HCT116 (cell line): ENCODE results near the gene DHRS9. TPM values are rescaled to one million over a fixed set of nuclear protein-coding genes. Genes with fewer than 3 reads are reported as not detected.

Source experiments
- ATAC-seq: fragments of 200-7000 bp; cut with Tn5 transposase; 2 replicates; pipeline ENCODE4 v1.9.1; 2020; ENCODE audit warnings: mild to moderate bottlenecking, moderate library complexity
- BruUV-seq: library from RNA; stranded (reverse); fragments of 400-500 nt; replicated peaks from 2 replicates; lab custom pipeline; 2021; lab: Mats Ljungman, UMichigan
- CTCF ChIA-PET: fragments of 300-600 bp; sonication (Branson Sonifier 250); formaldehyde crosslinking; loops from one replicate; lab custom pipeline; 2021; ENCODE audit warnings: antibody characterized with exemption; lab: Charles Lee
- POLR2A ChIA-PET: fragments of 300-600, 350-600 bp; sonication (Branson Sonifier 250); formaldehyde crosslinking; loops from one replicate; lab custom pipeline; 2021; ENCODE audit warnings: antibody characterized with exemption; lab: Charles Lee
- RAD21 ChIA-PET, 2 experiments: fragments of 300-600 bp; sonication (Branson Sonifier 250); formaldehyde crosslinking; loops; one replicate each; lab custom pipeline; 2023; ENCODE audit warnings: low total read pairs in 2 of 2; ENCODE audit not compliant: uncharacterized antibody in 2 of 2, unreplicated experiment in 2 of 2, low non-redundant PET in 1 of 2; lab: Charles Lee
- DNase-seq: peaks from one replicate; pipeline ENCODE4 v3.0.0-alpha.2; 2010; ENCODE audit warnings: low read depth, low spot score
- H2AFZ ChIP-seq: fragments of 200-600 bp; shearing (Covaris generic), sonication (generic); 2 replicates; pipeline ENCODE4 v1.6.1; 2017; ENCODE audit warnings: low read depth, mixed run types, mixed read lengths, antibody characterized with exemption, low read length; ENCODE audit not compliant: poor library complexity, severe bottlenecking
- H3K27ac ChIP-seq: 2 replicates; pipeline ENCODE4 v1.5.1; 2012; ENCODE audit warnings: low read depth, low read length
- H3K27me3 ChIP-seq: fragments of 200-600 bp; sonication (generic); 2 replicates; pipeline ENCODE4 v1.6.1; 2016; ENCODE audit warnings: mixed run types, low read length, mixed read lengths; ENCODE audit not compliant: insufficient read depth
- H3K36me3 ChIP-seq, 2 experiments: fragments of 200-500 bp in 1 of 2; fragments of 200-600 bp in 1 of 2; sonication (Bioruptor generic) in 1 of 2; sonication (generic) in 1 of 2; 2 replicates each; pipeline versions ENCODE4 v1.5.1 to v1.6.1; 2014 to 2016; ENCODE audit warnings: low read length in 2 of 2, inconsistent platforms in 1 of 2, mixed read lengths in 1 of 2, mixed run types in 1 of 2; ENCODE audit not compliant: insufficient read depth in 2 of 2, control insufficient read depth in 1 of 2
- H3K4me1 ChIP-seq, 2 experiments: fragments of 200-600 bp in 1 of 2; sonication (generic) in 1 of 2; 2 replicates each; pipeline versions ENCODE4 v1.5.1 to v1.6.1; 2012 to 2017; ENCODE audit warnings: low read length in 2 of 2, inconsistent platforms in 1 of 2, mild to moderate bottlenecking in 1 of 2, mixed read lengths in 1 of 2, mixed run types in 1 of 2, moderate library complexity in 1 of 2; ENCODE audit not compliant: insufficient read depth in 2 of 2, control insufficient read depth in 1 of 2
- H3K4me2 ChIP-seq: fragments of 200-600 bp; sonication (generic); 2 replicates; pipeline ENCODE4 v1.6.1; 2017; ENCODE audit warnings: mixed run types, low read length, mixed read lengths
- H3K4me3 ChIP-seq, 2 experiments: fragments of 200-600 bp in 1 of 2; sonication (generic) in 1 of 2; replicated peaks in 1 of 2; 2 replicates each; pipeline ENCODE4 v1.5.1; 2011 to 2016; ENCODE audit warnings: low read length in 2 of 2, control low read depth in 1 of 2, low read depth in 1 of 2, mild to moderate bottlenecking in 1 of 2, mixed read lengths in 1 of 2, mixed run types in 1 of 2
- H3K79me2 ChIP-seq: fragments of 200-600 bp; sonication (generic); 2 replicates; pipeline ENCODE4 v1.6.1; 2017; ENCODE audit warnings: mild to moderate bottlenecking, mixed run types, low read length, moderate library complexity, mixed read lengths; ENCODE audit not compliant: insufficient read depth
- H3K9ac ChIP-seq: fragments of 200-600 bp; sonication (generic); 2 replicates; pipeline ENCODE4 v1.6.1; 2016; ENCODE audit warnings: low read length, mixed read lengths
- H3K9me2 ChIP-seq: fragments of 200-600 bp; sonication (generic), shearing (Covaris generic); 2 replicates; pipeline ENCODE4 v1.6.1; 2017; ENCODE audit warnings: mixed run types, mild to moderate bottlenecking, moderate library complexity; ENCODE audit not compliant: insufficient read depth
- H3K9me3 ChIP-seq, 2 experiments: fragments of 200-500 bp in 1 of 2; fragments of 200-600 bp in 1 of 2; sonication (Bioruptor generic) in 1 of 2; sonication (generic) in 1 of 2; 2 replicates each; pipeline ENCODE4 v1.6.1; 2014 to 2017; ENCODE audit warnings: low read length in 2 of 2, mixed read lengths in 2 of 2, inconsistent platforms in 1 of 2, low read depth in 1 of 2, mild to moderate bottlenecking in 1 of 2, mixed run types in 1 of 2, moderate library complexity in 1 of 2; ENCODE audit not compliant: control insufficient read depth in 1 of 2, insufficient read depth in 1 of 2
- H4K20me1 ChIP-seq: fragments of 200-600 bp; sonication (generic), shearing (Covaris generic); 2 replicates; pipeline ENCODE4 v1.6.1; 2017; ENCODE audit warnings: mixed run types, mild to moderate bottlenecking, moderate library complexity; ENCODE audit not compliant: insufficient read depth
- CEBPB ChIP-seq: IDR thresholded peaks from 2 replicates; pipeline ENCODE4 v1.6.1; 2012; ENCODE audit warnings: low read depth
- EGR1 ChIP-seq: IDR thresholded peaks from 2 replicates; pipeline ENCODE4 v1.6.1; 2012; ENCODE audit warnings: low read depth
- ELF1 ChIP-seq: IDR thresholded peaks from 2 replicates; pipeline ENCODE4 v1.6.1; 2012; ENCODE audit warnings: low read depth, borderline replicate concordance
- EZH2 ChIP-seq: fragments of 200-600 bp; sonication (generic); IDR thresholded peaks from 2 replicates; pipeline ENCODE4 v1.6.1; 2017; ENCODE audit warnings: antibody characterized with exemption, mixed run types
- EZH2phosphoT487 ChIP-seq: fragments of 200-600 bp; IDR thresholded peaks from 2 replicates; pipeline ENCODE4 v1.6.1; 2018; ENCODE audit warnings: antibody characterized with exemption, borderline replicate concordance
- FOSL1 ChIP-seq: IDR thresholded peaks from 2 replicates; pipeline ENCODE4 v1.6.1; 2012; ENCODE audit warnings: low read depth
- POLR2A ChIP-seq: IDR thresholded peaks from 2 replicates; pipeline ENCODE4 v1.7.0; 2011; ENCODE audit warnings: borderline replicate concordance; ENCODE audit not compliant: insufficient read depth, insufficient read length; ENCODE audit errors: extremely low read depth
- POLR2AphosphoS5 ChIP-seq: IDR thresholded peaks from 2 replicates; pipeline ENCODE4 v1.6.1; 2011; ENCODE audit warnings: mild to moderate bottlenecking, low read depth, low read length, moderate library complexity
- SP1 ChIP-seq: IDR thresholded peaks from 2 replicates; pipeline ENCODE4 v1.6.1; 2012; ENCODE audit warnings: low read depth
- SRF ChIP-seq: IDR thresholded peaks from 2 replicates; pipeline ENCODE4 v1.6.1; 2012; ENCODE audit warnings: low read depth
- TCF7L2 ChIP-seq: IDR thresholded peaks from 2 replicates; pipeline ENCODE4 v1.7.0; 2011; ENCODE audit warnings: borderline replicate concordance, inconsistent platforms; ENCODE audit not compliant: insufficient read depth, insufficient read length; ENCODE audit errors: extremely low read depth
- YY1 ChIP-seq: IDR thresholded peaks from 2 replicates; pipeline ENCODE4 v1.6.1; 2011; ENCODE audit warnings: low read length, low read depth, moderate library complexity, mild to moderate bottlenecking; ENCODE audit not compliant: insufficient replicate concordance; ENCODE audit errors: extremely low read depth
- ZFX ChIP-seq: fragments of 450-650 bp; IDR thresholded peaks from 2 replicates; pipeline ENCODE4 v1.6.1; 2017
- intact Hi-C: fragments of 100-400 bp; cut with micrococcal nuclease; formaldehyde crosslinking; loops from 2 replicates; pipeline ENCODE4 v1.10.0; 2022
- total RNA-seq: library from RNA; stranded (reverse); gene quantifications from one replicate; pipeline ENCODE4 v1.2.1, GENCODE V29; 2021; ENCODE audit not compliant: unreplicated experiment
- TF ChIP-seq, protein P1 (sequence below), 3 experiments: fragments of 200-600 bp in 1 of 3; sonication (generic) in 1 of 3; IDR thresholded peaks in 2 of 3; conservative IDR thresholded peaks in 1 of 3; 2 replicates each; pipeline ENCODE4 v1.5.1; 2012 to 2017; ENCODE audit warnings: low read depth in 2 of 3, low read length in 2 of 3, antibody characterized with exemption in 1 of 3, borderline replicate concordance in 1 of 3, control low read depth in 1 of 3, mild to moderate bottlenecking in 1 of 3, mixed read lengths in 1 of 3, mixed run types in 1 of 3, moderate library complexity in 1 of 3; ENCODE audit not compliant: insufficient read depth in 1 of 3

The DHRS9 gene
- total RNA-seq, 1 experiment from 2014 or later, result 0.15 TPM

DNA sequence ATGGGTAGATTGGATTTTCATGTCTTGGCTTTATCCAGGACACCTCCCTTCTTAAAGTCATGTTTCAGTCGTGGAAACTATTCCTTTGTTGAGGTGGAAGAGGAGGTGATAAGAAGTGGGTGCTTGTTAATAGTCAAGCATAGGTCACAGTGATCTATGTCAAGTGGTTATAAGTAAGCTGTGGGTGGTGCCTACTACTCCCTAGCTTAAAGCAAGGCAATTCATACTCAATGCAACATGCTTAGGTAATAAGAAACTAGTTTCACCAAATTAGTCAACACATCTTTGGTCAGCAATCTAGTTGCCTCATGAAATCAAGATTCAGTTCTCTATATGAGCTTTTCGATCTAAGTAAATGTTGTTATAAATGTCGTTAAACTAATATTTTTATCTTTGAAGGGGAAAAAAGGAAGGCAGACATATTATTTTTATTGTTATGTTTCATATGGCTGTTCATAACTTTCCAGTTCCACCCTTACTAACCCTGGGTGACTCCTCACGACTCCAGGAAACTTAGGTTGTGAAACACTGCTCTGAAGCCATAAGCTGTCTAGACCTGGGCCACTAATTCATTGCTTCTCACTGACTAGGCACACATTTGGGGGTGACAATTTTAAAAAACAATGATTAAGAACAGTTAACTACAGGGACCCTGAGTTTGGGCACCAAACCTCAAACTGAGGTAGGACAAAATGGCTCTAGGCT is 32.5 kb upstream of the DHRS9 start:
- CTCF ChIA-PET, result no interaction called here
- H3K79me2 ChIP-seq, result no peaks in the 10 kb centered on the region
- no peak overlapping the region for H3K9ac ChIP-seq
- H3K27me3 ChIP-seq, result no peaks in the 10 kb centered on the region
- POLR2A ChIA-PET, result no interaction called here
- no peak overlapping the region for H3K4me2 ChIP-seq
- TF ChIP-seq, protein P1, sequence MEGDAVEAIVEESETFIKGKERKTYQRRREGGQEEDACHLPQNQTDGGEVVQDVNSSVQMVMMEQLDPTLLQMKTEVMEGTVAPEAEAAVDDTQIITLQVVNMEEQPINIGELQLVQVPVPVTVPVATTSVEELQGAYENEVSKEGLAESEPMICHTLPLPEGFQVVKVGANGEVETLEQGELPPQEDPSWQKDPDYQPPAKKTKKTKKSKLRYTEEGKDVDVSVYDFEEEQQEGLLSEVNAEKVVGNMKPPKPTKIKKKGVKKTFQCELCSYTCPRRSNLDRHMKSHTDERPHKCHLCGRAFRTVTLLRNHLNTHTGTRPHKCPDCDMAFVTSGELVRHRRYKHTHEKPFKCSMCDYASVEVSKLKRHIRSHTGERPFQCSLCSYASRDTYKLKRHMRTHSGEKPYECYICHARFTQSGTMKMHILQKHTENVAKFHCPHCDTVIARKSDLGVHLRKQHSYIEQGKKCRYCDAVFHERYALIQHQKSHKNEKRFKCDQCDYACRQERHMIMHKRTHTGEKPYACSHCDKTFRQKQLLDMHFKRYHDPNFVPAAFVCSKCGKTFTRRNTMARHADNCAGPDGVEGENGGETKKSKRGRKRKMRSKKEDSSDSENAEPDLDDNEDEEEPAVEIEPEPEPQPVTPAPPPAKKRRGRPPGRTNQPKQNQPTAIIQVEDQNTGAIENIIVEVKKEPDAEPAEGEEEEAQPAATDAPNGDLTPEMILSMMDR (IDR thresholded peaks at IDR 0.05 in 2 of 3, conservative IDR thresholded peaks at IDR 0.05 in 1 of 3; ENCODE audit: borderline replicate concordance in 1 of 3, insufficient read depth in 1 of 3, low read depth in 2 of 3, low read length in 2 of 3), result no peak
- TF ChIP-seq CEBPB (no peak), EZH2 (no peak), SRF (no peak), FOSL1 (no peak), TCF7L2 (no peak), EGR1 (no peak), ELF1 (no peak), POLR2AphosphoS5 (no peak), EZH2phosphoT487 (no peak), POLR2A (no peak), SP1 (no peak), YY1 (no peak), ZFX (no peak)
- peaks cover 0 to 8% of the 10 kb centered on the region in 2 experiments; a peak in 1 of 4 replicates for H3K4me1 ChIP-seq
- no peaks in the 10 kb centered on the region for H3K36me3 ChIP-seq
- BruUV-seq, result no TSS peak
- H3K27ac ChIP-seq, result no peak overlapping the region
- RAD21 ChIA-PET, result no interaction called here
- no peaks in the 10 kb centered on the region for H3K9me2 ChIP-seq
- ATAC-seq (no peak), DNase-seq (no peak)
- no peaks in the 10 kb centered on the region for H4K20me1 ChIP-seq
- H2AFZ ChIP-seq, result no peak overlapping the region
- H3K4me3 ChIP-seq, result no peak overlapping the region
- H3K9me3 ChIP-seq, result no peaks in the 10 kb centered on the region
- intact Hi-C loops, result no loop called here
